NCI-H2081 (cell line): ENCODE results near the gene SLC22A4.

Experiments used
- DNase-seq, 2 experiments: peaks; one replicate each; lab custom pipeline; 2025; lab: John Stamatoyannopoulos, UW

The SLC22A4 gene

GRCh38 chr5:132300577-132301343 lies 6.6 kb downstream of the SLC22A4 start:
- DNase-seq = no peak

- peak; percentile 15 to 63 for DNase-seq
These were observed 7.4 kb downstream of the SLC22A4 start for GRCh38 chr5:132301344-132302271.

- DNase-seq = no peak
These were observed 8.2 kb downstream of the SLC22A4 start for GRCh38 chr5:132302413-132302812.

- DNase-seq = no peak
These were observed 9.4 kb downstream of the SLC22A4 start for GRCh38 chr5:132303589-132303988.

- no peak for DNase-seq
These were observed 11.2 kb downstream of the SLC22A4 start for GRCh38 chr5:132305420-132305819.

- DNase-seq = no peak
These were observed 14.5 kb downstream of the SLC22A4 start for GRCh38 chr5:132308701-132309100.

- no peak for DNase-seq
These were observed 15.5 kb downstream of the SLC22A4 start for GRCh38 chr5:132309679-132310078.

- DNase-seq = no peak
These were observed 16.1 kb downstream of the SLC22A4 start for GRCh38 chr5:132310141-132310834.

GRCh38 chr5:132313366-132313765 lies 19.2 kb downstream of the SLC22A4 start:
- DNase-seq = no peak

GRCh38 chr5:132313961-132314432 lies 19.8 kb downstream of the SLC22A4 start:
- DNase-seq = no peak

- no peak for DNase-seq
These were observed 21.4 kb downstream of the SLC22A4 start for GRCh38 chr5:132315529-132316067.

GRCh38 chr5:132319975-132320374 lies 25.8 kb downstream of the SLC22A4 start:
- no peak for DNase-seq

GRCh38 chr5:132321109-132321721 lies 27.0 kb downstream of the SLC22A4 start:
- DNase-seq = no peak

- no peak for DNase-seq
These were observed 28.1 kb downstream of the SLC22A4 start for GRCh38 chr5:132322266-132322665.

GRCh38 chr5:132323202-132323601 lies 29.0 kb downstream of the SLC22A4 start:
- no peak for DNase-seq

GRCh38 chr5:132325691-132326090 lies 31.5 kb downstream of the SLC22A4 start:
- no peak for DNase-seq

GRCh38 chr5:132327252-132327955 lies 33.2 kb downstream of the SLC22A4 start:
- DNase-seq = no peak

- peak in 1 of 2 experiments; percentile 8 for DNase-seq
These were observed 40.6 kb downstream of the SLC22A4 start for GRCh38 chr5:132334812-132335211.

- DNase-seq = no peak
These were observed 41.2 kb downstream of the SLC22A4 start for GRCh38 chr5:132335402-132335801.

GRCh38 chr5:132339502-132339901 lies 45.3 kb downstream of the SLC22A4 start:
- DNase-seq = no peak
